Esophagus squamous epithelium (tissue), 5 donors: Measurements from ENCODE around the gene OR2J1. TPM values are rescaled to one million over a fixed set of nuclear protein-coding genes. Genes with fewer than 3 reads are reported as not detected.

ENCODE experiments used
- DNase-seq: peaks from one replicate; lab custom pipeline; 2025; lab: John Stamatoyannopoulos, UW
- H3K27ac ChIP-seq, 4 donors: fragments of 200-600 bp; sonication (generic); one replicate each; pipeline ENCODE4 v1.5.1; 2016 to 2019; ENCODE audit warnings: mild to moderate bottlenecking in 1 of 4
- H3K27me3 ChIP-seq, 4 donors: fragments of 200-600 bp; sonication (generic); 1 replicate in 3 of 4; 2 replicates in 1 of 4; pipeline versions ENCODE4 v1.5.1 to v1.6.0; 2017 to 2021; ENCODE audit warnings: antibody characterized with exemption in 1 of 4
- H3K36me3 ChIP-seq, 3 donors: fragments of 200-600 bp; sonication (generic); one replicate each; pipeline ENCODE4 v1.5.1; 2016 to 2019
- H3K4me1 ChIP-seq, 3 donors: fragments of 200-600 bp; sonication (generic); one replicate each; pipeline ENCODE4 v1.5.1; 2017 to 2019
- H3K4me3 ChIP-seq, 4 donors: fragments of 200-600 bp; sonication (generic); 1 replicate in 3 of 4; 2 replicates in 1 of 4; pipeline ENCODE4 v1.5.1; 2016 to 2019; ENCODE audit warnings: mild to moderate bottlenecking in 2 of 4, moderate library complexity in 1 of 4
- H3K9me3 ChIP-seq, 3 donors: fragments of 200-600 bp; sonication (generic); one replicate each; pipeline ENCODE4 v1.5.1; 2016 to 2019
- CTCF ChIP-seq, 6 experiments: fragments of 450-650 bp in 4 of 6; fragments of 200-600 bp in 2 of 6; sonication (generic) in 2 of 6; IDR thresholded peaks; one replicate each; pipeline ENCODE4 v1.5.1; 2016 to 2019; ENCODE audit warnings: antibody characterized with exemption in 6 of 6, mild to moderate bottlenecking in 4 of 6, moderate library complexity in 4 of 6
- POLR2A ChIP-seq, 4 donors: fragments of 450-650 bp; IDR thresholded peaks; one replicate each; pipeline ENCODE4 v1.6.1; 2017; ENCODE audit warnings: antibody characterized with exemption in 4 of 4, mild to moderate bottlenecking in 4 of 4, moderate library complexity in 3 of 4
- WGBS, 2 donors: methylation state at CpG; one replicate each; pipeline ENCODE4 v1.1.5; 2018; 5-methylcytosine and 5-hydroxymethylcytosine counted together
- intact Hi-C: fragments of 100-400 bp; cut with DNase I; formaldehyde crosslinking; loops from one replicate; pipeline ENCODE4 v1.15.0; 2022
- total RNA-seq, 4 donors: library from RNA; depleted of rRNA; stranded (reverse); fragments of >200 nt; gene quantifications; one replicate each; pipeline ENCODE4 v1.1.0, GENCODE V29; 2016
- donor health status: DM: yes; HTN: yes; CAD: no.

The OR2J1 gene
- total RNA-seq, 4 donors from 2014 or later: not detected

- TF ChIP-seq POLR2A (IDR thresholded peaks at IDR 0.05): no peak
- TF ChIP-seq CTCF (IDR thresholded peaks at IDR 0.05): no peak
- WGBS, 2 donors: 88 to 89% methylated on average over 7 to 13 of the region's 15 CpGs
These were observed 16.8 kb upstream of the OR2J1 start for GRCh38 chr6:29082457-29082856.

GRCh38 chr6:29087213-29087612, 12.1 kb upstream of the OR2J1 start, which contains the start of gene OR2B3:
Gene OR2B3, minus strand, starts transcription at chr6:29087313. Its CDS starts 65 bp downstream, at chr6:29087248.
- Histone ChIP-seq H3K9me3 (no peaks in the 10 kb centered on the region), H3K36me3 (no peaks in the 10 kb centered on the region), H3K27me3 (no peaks in the 10 kb centered on the region), H3K27ac (no peak within 1 kb of the TSS), H3K4me1 (no peaks in the 10 kb centered on the region), H3K4me3 (no peak within 1 kb of the TSS)
- no peak for DNase-seq
- TF ChIP-seq CTCF (IDR thresholded peaks at IDR 0.05) (no peak), POLR2A (IDR thresholded peaks at IDR 0.05) (no peak)
- intact Hi-C loops: no loop called here
- 61 to 87% methylated on average over 1 of the region's 1 CpG for WGBS, 2 donors

More at GRCh38 chr6:29082457-29082856, 16.8 kb upstream of the OR2J1 start:
- no peak for DNase-seq
- no peak overlapping the region for H3K27ac ChIP-seq
- no peak overlapping the region for H3K4me3 ChIP-seq
- H3K36me3 ChIP-seq: no peaks in the 10 kb centered on the region
- no peaks in the 10 kb centered on the region for H3K27me3 ChIP-seq
- intact Hi-C loops: no loop called here
- no peaks in the 10 kb centered on the region for H3K4me1 ChIP-seq
- no peaks in the 10 kb centered on the region for H3K9me3 ChIP-seq

GRCh38 chr6:29092957-29093356, 6.3 kb upstream of the OR2J1 start:
- Histone ChIP-seq H3K4me3 (no peak overlapping the region), H3K27me3 (no peaks in the 10 kb centered on the region), H3K9me3 (no peaks in the 10 kb centered on the region), H3K4me1 (no peaks in the 10 kb centered on the region), H3K36me3 (no peaks in the 10 kb centered on the region), H3K27ac (no peak overlapping the region)
- TF ChIP-seq CTCF (IDR thresholded peaks at IDR 0.05) (no peak), POLR2A (IDR thresholded peaks at IDR 0.05) (no peak)
- DNase-seq: no peak
- 64 to 68% methylated on average over 2 to 3 of the region's 3 CpGs for WGBS, 2 donors
- intact Hi-C loops: no loop called here

GRCh38 chr6:29097803-29098202, 1.5 kb upstream of the OR2J1 start:
- no peak for DNase-seq
- intact Hi-C loops: no loop called here

GRCh38 chr6:29107758-29108157, 8.5 kb downstream of the OR2J1 start, which contains the start of gene OR2J3:
Gene OR2J3, plus strand, starts transcription at chr6:29108058. Its CDS starts 3,833 bp downstream, at chr6:29111891.
- H3K27ac ChIP-seq: no peak within 1 kb of the TSS
- intact Hi-C loops: no loop called here
- WGBS, 2 donors: 13 to 17% methylated on average over 1 of the region's 1 CpG
- H3K27me3 ChIP-seq: no peaks in the 10 kb centered on the region
- TF ChIP-seq CTCF (IDR thresholded peaks at IDR 0.05): no peak
- TF ChIP-seq POLR2A (IDR thresholded peaks at IDR 0.05): no peak
- no peaks in the 10 kb centered on the region for H3K9me3 ChIP-seq
- H3K4me3 ChIP-seq: no peak within 1 kb of the TSS
- H3K36me3 ChIP-seq: no peaks in the 10 kb centered on the region
- H3K4me1 ChIP-seq: no peaks in the 10 kb centered on the region
- DNase-seq: no peak

More at GRCh38 chr6:29097803-29098202, 1.5 kb upstream of the OR2J1 start:
- Histone ChIP-seq H3K4me1 (no peaks in the 10 kb centered on the region), H3K36me3 (no peaks in the 10 kb centered on the region), H3K27ac (no peak overlapping the region), H3K4me3 (no peak overlapping the region), H3K9me3 (no peaks in the 10 kb centered on the region), H3K27me3 (no peaks in the 10 kb centered on the region)
- TF ChIP-seq CTCF (IDR thresholded peaks at IDR 0.05): no peak
- TF ChIP-seq POLR2A (IDR thresholded peaks at IDR 0.05): no peak
- 46 to 65% methylated on average over 1 of the region's 1 CpG for WGBS, 2 donors
